ENCODE measurements around the gene MAPRE2.

MAPRE2 gene

DNA sequence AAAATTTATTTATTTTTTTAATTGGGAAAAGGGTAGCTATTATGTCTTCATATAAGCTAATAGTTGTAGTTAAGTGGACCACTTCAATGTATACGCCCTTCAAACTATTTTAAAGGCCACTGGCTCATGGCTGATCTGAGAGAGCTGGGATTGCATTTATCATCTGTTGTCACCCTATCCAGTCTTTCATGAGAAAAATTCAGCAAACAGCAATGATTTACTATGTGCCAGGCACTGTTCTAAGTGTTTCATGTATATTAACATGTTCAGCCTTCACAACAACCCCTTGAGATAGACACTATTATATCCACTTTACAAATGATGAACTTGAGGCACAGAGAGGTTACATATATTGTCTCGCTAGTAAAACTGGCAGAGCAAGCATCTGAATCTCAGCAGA is 133.5 kb downstream of the MAPRE2 start:
- DNase-seq: peak in 1 of 3 donors; percentile 38
- Histone ChIP-seq H3K27me3 (replicated peaks in 2 of 5; ENCODE audit: control insufficient read depth in 4 of 5, insufficient read depth in 5 of 5, low read length in 4 of 5) (no peaks in the 10 kb centered on the region), H3K27ac (ENCODE audit: insufficient read depth in 1 of 2, low read depth in 1 of 2, low read length in 2 of 2, poor library complexity in 1 of 2, severe bottlenecking in 2 of 2) (peak overlapping the region in 1 of 2 experiments; percentile 8), H3K4me3 (ENCODE audit: control insufficient read depth in 1 of 7, extremely low read depth in 1 of 7, insufficient read depth in 4 of 7, low read depth in 2 of 7, low read length in 6 of 7) (no peak overlapping the region), H3K36me3 (ENCODE audit: control insufficient read depth in 4 of 4, insufficient read depth in 4 of 4, low read length in 3 of 4) (no peaks in the 10 kb centered on the region), H3K4me1 (ENCODE audit: control extremely low read depth in 1 of 4, control insufficient read depth in 4 of 4, insufficient read depth in 4 of 4, low read length in 3 of 4) (peaks cover 0 to 38% (median 16%) of the 10 kb centered on the region in 4 experiments), H3K9me3 (ENCODE audit: control extremely low read depth in 1 of 5, control insufficient read depth in 4 of 5, insufficient read depth in 2 of 5, low read depth in 1 of 5, low read length in 4 of 5) (peaks cover 0 to 2% (median 0%) of the 10 kb centered on the region in 5 experiments)
- POLR2A ChIA-PET: no interaction called here
- CTCF ChIA-PET: interaction anchor here (1.3 kb wide), 1 partner anchor 14 kb away, joined by 6 read pairs; no protein-coding TSS in a partner anchor
- WGBS (ENCODE audit: insufficient coverage): no CpG with 5 or more reads among the region's 2 CpGs

DNA sequence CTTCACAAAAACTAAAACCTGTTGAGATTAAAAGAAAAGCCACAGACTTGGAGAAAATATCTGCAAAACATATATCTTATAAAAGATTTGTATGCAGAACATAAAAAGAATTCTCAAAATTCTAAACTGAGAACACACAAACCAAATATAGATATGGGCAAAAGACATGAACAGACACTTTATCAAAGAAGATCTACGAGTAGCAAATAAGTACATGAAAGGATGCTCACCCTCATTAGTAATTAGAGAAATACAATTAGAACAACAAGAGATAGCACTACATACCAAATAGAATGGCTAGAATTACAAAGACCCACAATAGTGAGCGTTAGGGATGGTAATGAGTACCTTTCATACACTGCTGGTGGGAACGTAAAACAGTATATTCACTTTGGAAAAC is 135.7 kb downstream of the MAPRE2 start:
- H3K9me3 ChIP-seq (ENCODE audit: control extremely low read depth in 1 of 5, control insufficient read depth in 4 of 5, insufficient read depth in 2 of 5, low read depth in 1 of 5, low read length in 4 of 5): peaks cover 0 to 2% (median 0%) of the 10 kb centered on the region in 5 experiments
- no peaks in the 10 kb centered on the region for H3K36me3 ChIP-seq (ENCODE audit: control insufficient read depth in 4 of 4, insufficient read depth in 4 of 4, low read length in 3 of 4)
- no peaks in the 10 kb centered on the region for H3K27me3 ChIP-seq (replicated peaks in 2 of 5; ENCODE audit: control insufficient read depth in 4 of 5, insufficient read depth in 5 of 5, low read length in 4 of 5)
- no peak overlapping the region for H3K4me3 ChIP-seq (ENCODE audit: control insufficient read depth in 1 of 7, extremely low read depth in 1 of 7, insufficient read depth in 4 of 7, low read depth in 2 of 7, low read length in 6 of 7)
- ChIA-PET CTCF (interaction anchor here (0.9 to 1.4 kb wide), 2 partner anchors 33 to 53 kb away, joined by 3 to 5 read pairs; no protein-coding TSS in a partner anchor), POLR2A (no interaction called here)
- WGBS (ENCODE audit: insufficient coverage): 100% methylated on average over 1 of the region's 3 CpGs
- DNase-seq: no peak
- H3K27ac ChIP-seq (ENCODE audit: insufficient read depth in 1 of 2, low read depth in 1 of 2, low read length in 2 of 2, poor library complexity in 1 of 2, severe bottlenecking in 2 of 2): no peak overlapping the region
- peaks cover 0 to 31% (median 20%) of the 10 kb centered on the region in 4 experiments for H3K4me1 ChIP-seq (ENCODE audit: control extremely low read depth in 1 of 4, control insufficient read depth in 4 of 4, insufficient read depth in 4 of 4, low read length in 3 of 4)

DNA sequence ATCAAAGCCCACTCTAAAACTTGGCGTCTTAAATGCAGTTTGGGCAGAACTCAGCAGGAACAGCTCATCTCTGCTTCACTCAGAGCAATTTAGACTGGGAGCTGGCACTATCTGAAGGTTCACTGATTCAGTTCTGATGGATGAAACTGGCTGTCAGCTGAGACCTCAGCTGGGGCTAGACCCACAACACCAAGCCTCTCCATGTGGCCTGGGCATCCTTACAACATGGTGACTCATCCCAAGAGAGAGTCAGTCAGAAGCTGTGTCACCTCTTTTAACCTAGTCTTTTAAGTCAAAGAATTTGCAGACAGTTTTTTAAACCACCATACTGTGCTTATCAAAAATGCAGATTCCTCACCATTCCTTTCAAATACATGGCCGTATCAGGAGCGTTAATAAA is 137.0 kb downstream of the MAPRE2 start:
- H3K4me1 ChIP-seq (ENCODE audit: control extremely low read depth in 1 of 4, control insufficient read depth in 4 of 4, insufficient read depth in 4 of 4, low read length in 3 of 4): peaks cover 0 to 18% (median 11%) of the 10 kb centered on the region in 4 experiments
- H3K4me3 ChIP-seq (ENCODE audit: control insufficient read depth in 1 of 7, extremely low read depth in 1 of 7, insufficient read depth in 4 of 7, low read depth in 2 of 7, low read length in 6 of 7): no peak overlapping the region
- CTCF ChIA-PET: interaction anchor here (0.9 to 1.4 kb wide), 2 partner anchors 35 to 52 kb away, joined by 3 to 5 read pairs; no protein-coding TSS in a partner anchor
- H3K9me3 ChIP-seq (ENCODE audit: control extremely low read depth in 1 of 5, control insufficient read depth in 4 of 5, insufficient read depth in 2 of 5, low read depth in 1 of 5, low read length in 4 of 5): peaks cover 0 to 2% (median 0%) of the 10 kb centered on the region in 5 experiments
- no peak overlapping the region for H3K27ac ChIP-seq (ENCODE audit: insufficient read depth in 1 of 2, low read depth in 1 of 2, low read length in 2 of 2, poor library complexity in 1 of 2, severe bottlenecking in 2 of 2)
- H3K36me3 ChIP-seq (ENCODE audit: control insufficient read depth in 4 of 4, insufficient read depth in 4 of 4, low read length in 3 of 4): no peaks in the 10 kb centered on the region
- DNase-seq: no peak
- POLR2A ChIA-PET: no interaction called here
- 100% methylated on average over 1 of the region's 3 CpGs for WGBS (ENCODE audit: insufficient coverage)
- no peaks in the 10 kb centered on the region for H3K27me3 ChIP-seq (replicated peaks in 2 of 5; ENCODE audit: control insufficient read depth in 4 of 5, insufficient read depth in 5 of 5, low read length in 4 of 5)

DNA sequence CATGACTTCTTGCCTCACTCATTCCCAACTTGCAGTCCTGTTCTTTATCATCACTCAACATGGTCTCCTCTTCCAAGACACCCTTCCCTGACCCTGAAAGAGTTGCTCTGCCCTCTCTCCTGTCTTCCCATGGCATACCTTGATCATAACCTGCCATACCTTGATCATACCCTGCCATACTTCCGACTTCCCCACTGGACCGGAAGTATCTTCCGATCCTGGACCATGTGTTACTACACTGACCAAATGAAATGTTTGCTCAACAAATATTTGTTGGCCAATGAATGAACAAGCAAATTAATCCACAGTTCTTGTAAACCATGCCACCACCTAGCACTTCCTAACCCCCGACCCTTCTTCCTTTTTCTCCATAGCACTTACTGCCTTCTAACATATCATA is 138.7 kb downstream of the MAPRE2 start:
- 75% methylated on average over 4 of the region's 4 CpGs for WGBS (ENCODE audit: insufficient coverage)
- no peak for DNase-seq
- POLR2A ChIA-PET: no interaction called here
- Histone ChIP-seq H3K4me1 (ENCODE audit: control extremely low read depth in 1 of 4, control insufficient read depth in 4 of 4, insufficient read depth in 4 of 4, low read length in 3 of 4) (peaks cover 0 to 6% (median 5%) of the 10 kb centered on the region in 4 experiments), H3K4me3 (ENCODE audit: control insufficient read depth in 1 of 7, extremely low read depth in 1 of 7, insufficient read depth in 4 of 7, low read depth in 2 of 7, low read length in 6 of 7) (no peak overlapping the region), H3K9me3 (ENCODE audit: control extremely low read depth in 1 of 5, control insufficient read depth in 4 of 5, insufficient read depth in 2 of 5, low read depth in 1 of 5, low read length in 4 of 5) (peaks cover 0 to 2% (median 0%) of the 10 kb centered on the region in 5 experiments), H3K36me3 (ENCODE audit: control insufficient read depth in 4 of 4, insufficient read depth in 4 of 4, low read length in 3 of 4) (no peaks in the 10 kb centered on the region), H3K27ac (ENCODE audit: insufficient read depth in 1 of 2, low read depth in 1 of 2, low read length in 2 of 2, poor library complexity in 1 of 2, severe bottlenecking in 2 of 2) (no peak overlapping the region), H3K27me3 (replicated peaks in 2 of 5; ENCODE audit: control insufficient read depth in 4 of 5, insufficient read depth in 5 of 5, low read length in 4 of 5) (no peaks in the 10 kb centered on the region)
- CTCF ChIA-PET: interaction anchor here (0.7 to 1.2 kb wide), 2 partner anchors 10 to 13 kb away, joined by 3 read pairs; no protein-coding TSS in a partner anchor

GRCh38 chr18:35180455-35180854 is 139.2 kb downstream of the MAPRE2 start:
- Histone ChIP-seq H3K9me3 (ENCODE audit: control extremely low read depth in 1 of 5, control insufficient read depth in 4 of 5, insufficient read depth in 2 of 5, low read depth in 1 of 5, low read length in 4 of 5) (peaks cover 0 to 2% (median 0%) of the 10 kb centered on the region in 5 experiments), H3K27me3 (replicated peaks in 2 of 5; ENCODE audit: control insufficient read depth in 4 of 5, insufficient read depth in 5 of 5, low read length in 4 of 5) (no peaks in the 10 kb centered on the region), H3K27ac (ENCODE audit: insufficient read depth in 1 of 2, low read depth in 1 of 2, low read length in 2 of 2, poor library complexity in 1 of 2, severe bottlenecking in 2 of 2) (no peak overlapping the region), H3K4me1 (ENCODE audit: control extremely low read depth in 1 of 4, control insufficient read depth in 4 of 4, insufficient read depth in 4 of 4, low read length in 3 of 4) (peaks cover 0 to 6% (median 1%) of the 10 kb centered on the region in 4 experiments), H3K36me3 (ENCODE audit: control insufficient read depth in 4 of 4, insufficient read depth in 4 of 4, low read length in 3 of 4) (no peaks in the 10 kb centered on the region), H3K4me3 (ENCODE audit: control insufficient read depth in 1 of 7, extremely low read depth in 1 of 7, insufficient read depth in 4 of 7, low read depth in 2 of 7, low read length in 6 of 7) (no peak overlapping the region)
- ChIA-PET POLR2A (no interaction called here), CTCF (interaction anchor here (0.7 to 1.2 kb wide), 2 partner anchors 11 to 14 kb away, joined by 3 read pairs; no protein-coding TSS in a partner anchor)
- WGBS (ENCODE audit: insufficient coverage): 100% methylated on average over 1 of the region's 1 CpG
- no peak for DNase-seq

GRCh38 chr18:35182151-35182550 is 140.9 kb downstream of the MAPRE2 start:
- H3K27me3 ChIP-seq (replicated peaks in 2 of 5; ENCODE audit: control insufficient read depth in 4 of 5, insufficient read depth in 5 of 5, low read length in 4 of 5): no peaks in the 10 kb centered on the region
- DNase-seq: no peak
- ChIA-PET CTCF (no interaction called here), POLR2A (no interaction called here)
- peaks cover 0 to 6% (median under 1%) of the 10 kb centered on the region in 4 experiments for H3K4me1 ChIP-seq (ENCODE audit: control extremely low read depth in 1 of 4, control insufficient read depth in 4 of 4, insufficient read depth in 4 of 4, low read length in 3 of 4)
- peaks cover 0 to under 1% (median 0%) of the 10 kb centered on the region in 5 experiments for H3K9me3 ChIP-seq (ENCODE audit: control extremely low read depth in 1 of 5, control insufficient read depth in 4 of 5, insufficient read depth in 2 of 5, low read depth in 1 of 5, low read length in 4 of 5)
- no peak overlapping the region for H3K27ac ChIP-seq (ENCODE audit: insufficient read depth in 1 of 2, low read depth in 1 of 2, low read length in 2 of 2, poor library complexity in 1 of 2, severe bottlenecking in 2 of 2)
- WGBS (ENCODE audit: insufficient coverage): 95% methylated on average over 4 of the region's 6 CpGs
- H3K36me3 ChIP-seq (ENCODE audit: control insufficient read depth in 4 of 4, insufficient read depth in 4 of 4, low read length in 3 of 4): no peaks in the 10 kb centered on the region
- H3K4me3 ChIP-seq (ENCODE audit: control insufficient read depth in 1 of 7, extremely low read depth in 1 of 7, insufficient read depth in 4 of 7, low read depth in 2 of 7, low read length in 6 of 7): no peak overlapping the region

- no peak overlapping the region for H3K4me3 ChIP-seq (ENCODE audit: control insufficient read depth in 1 of 7, extremely low read depth in 1 of 7, insufficient read depth in 4 of 7, low read depth in 2 of 7, low read length in 6 of 7)
- ChIA-PET POLR2A (no interaction called here), CTCF (no interaction called here)
- DNase-seq: no peak
- no peaks in the 10 kb centered on the region for H3K36me3 ChIP-seq (ENCODE audit: control insufficient read depth in 4 of 4, insufficient read depth in 4 of 4, low read length in 3 of 4)
- H3K4me1 ChIP-seq (ENCODE audit: control extremely low read depth in 1 of 4, control insufficient read depth in 4 of 4, insufficient read depth in 4 of 4, low read length in 3 of 4): peaks cover 0 to 6% (median under 1%) of the 10 kb centered on the region in 4 experiments
- H3K27me3 ChIP-seq (replicated peaks in 2 of 5; ENCODE audit: control insufficient read depth in 4 of 5, insufficient read depth in 5 of 5, low read length in 4 of 5): no peaks in the 10 kb centered on the region
- no peaks in the 10 kb centered on the region for H3K9me3 ChIP-seq (ENCODE audit: control extremely low read depth in 1 of 5, control insufficient read depth in 4 of 5, insufficient read depth in 2 of 5, low read depth in 1 of 5, low read length in 4 of 5)
- WGBS (ENCODE audit: insufficient coverage): 100% methylated on average over 2 of the region's 5 CpGs
- no peak overlapping the region for H3K27ac ChIP-seq (ENCODE audit: insufficient read depth in 1 of 2, low read depth in 1 of 2, low read length in 2 of 2, poor library complexity in 1 of 2, severe bottlenecking in 2 of 2)
Observed at GRCh38 chr18:35183886-35184285, 142.7 kb downstream of the MAPRE2 start.

Data from common myeloid progenitor, CD34-positive (primary cell).